ENCODE data around the gene HSPB1. TPM values are rescaled to one million over a fixed set of nuclear protein-coding genes. Genes with fewer than 3 reads are reported as not detected.

HSPB1 gene
- polyA plus RNA-seq, result 120 and 300 TPM in 2 replicates

DNA sequence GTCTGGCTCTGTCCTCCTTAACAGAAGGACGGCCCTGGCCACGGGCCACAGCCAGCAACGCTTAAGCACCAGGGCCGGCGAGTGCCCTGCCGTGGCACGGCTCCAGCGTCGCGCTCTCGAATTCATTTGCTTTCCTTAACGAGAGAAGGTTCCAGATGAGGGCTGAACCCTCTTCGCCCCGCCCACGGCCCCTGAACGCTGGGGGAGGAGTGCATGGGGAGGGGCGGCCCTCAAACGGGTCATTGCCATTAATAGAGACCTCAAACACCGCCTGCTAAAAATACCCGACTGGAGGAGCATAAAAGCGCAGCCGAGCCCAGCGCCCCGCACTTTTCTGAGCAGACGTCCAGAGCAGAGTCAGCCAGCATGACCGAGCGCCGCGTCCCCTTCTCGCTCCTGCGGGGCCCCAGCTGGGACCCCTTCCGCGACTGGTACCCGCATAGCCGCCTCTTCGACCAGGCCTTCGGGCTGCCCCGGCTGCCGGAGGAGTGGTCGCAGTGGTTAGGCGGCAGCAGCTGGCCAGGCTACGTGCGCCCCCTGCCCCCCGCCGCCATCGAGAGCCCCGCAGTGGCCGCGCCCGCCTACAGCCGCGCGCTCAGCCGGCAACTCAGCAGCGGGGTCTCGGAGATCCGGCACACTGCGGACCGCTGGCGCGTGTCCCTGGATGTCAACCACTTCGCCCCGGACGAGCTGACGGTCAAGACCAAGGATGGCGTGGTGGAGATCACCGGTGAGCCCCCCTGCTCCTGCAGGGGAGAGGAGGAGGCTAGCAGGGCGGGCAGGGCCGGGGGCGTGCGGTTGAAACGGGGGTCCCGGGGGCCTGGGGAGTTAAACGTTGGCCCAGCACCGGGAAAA is at the start of gene HSPB1:
Gene HSPB1, plus strand, starts transcription at position 327 of the 855 bp plus-strand sequence. Its CDS starts 40 bp downstream, at position 367.

Other genes starting within 250 kb of the HSPB1 start
- 4.1 and 7.0 TPM in 2 replicates for gene SRRM3, start 100.8 kb upstream of the HSPB1 start, polyA plus RNA-seq
- gene YWHAG, start 56.3 kb downstream of the HSPB1 start, polyA plus RNA-seq, result 196 and 223 TPM in 2 replicates
- gene SSC4D, start 107.0 kb downstream of the HSPB1 start, polyA plus RNA-seq, result 0.32 and 0.40 TPM in 2 replicates
- gene ZP3, start 122.3 kb downstream of the HSPB1 start, polyA plus RNA-seq, result not detected in 2 replicates
- 0.49 TPM in 1 of 2 replicates, not detected in the other for gene DTX2, start 159.0 kb downstream of the HSPB1 start, polyA plus RNA-seq
- not detected in 2 replicates for gene UPK3B, start 207.9 kb downstream of the HSPB1 start, polyA plus RNA-seq
- gene SPDYE16, start 240.6 kb downstream of the HSPB1 start, polyA plus RNA-seq, result 0.38 and 0.51 TPM in 2 replicates